ENCODE data around the gene PRDM12.

PRDM12 gene

GRCh38 chr9:130664251-130665028 is at the start of gene PRDM12:
Gene PRDM12 (plus strand): TSS chr9:130664594. CDS start chr9:130664654, 60 bp downstream.
- no peak for DNase-seq (ENCODE audit: low read depth)

- DNase-seq (ENCODE audit: low read depth): no peak
Observed at GRCh38 chr9:130616451-130616850, 47.9 kb upstream of the PRDM12 start.

- DNase-seq (ENCODE audit: low read depth): no peak
Observed at GRCh38 chr9:130623466-130623865, 40.9 kb upstream of the PRDM12 start.

GRCh38 chr9:130624154-130624553 is 40.2 kb upstream of the PRDM12 start:
- DNase-seq (ENCODE audit: low read depth): no peak

GRCh38 chr9:130626249-130626996 is 38.0 kb upstream of the PRDM12 start:
- no peak for DNase-seq (ENCODE audit: low read depth)

- no peak for DNase-seq (ENCODE audit: low read depth)
Observed at GRCh38 chr9:130627051-130627450, 37.3 kb upstream of the PRDM12 start.

- DNase-seq (ENCODE audit: low read depth): no peak
Observed at GRCh38 chr9:130627896-130628792, 36.2 kb upstream of the PRDM12 start.

GRCh38 chr9:130629443-130630070 is 34.8 kb upstream of the PRDM12 start:
- DNase-seq (ENCODE audit: low read depth): no peak

- DNase-seq (ENCODE audit: low read depth): no peak
Observed at GRCh38 chr9:130630071-130630450, 34.3 kb upstream of the PRDM12 start.

- no peak for DNase-seq (ENCODE audit: low read depth)
Observed at GRCh38 chr9:130630506-130631330, 33.7 kb upstream of the PRDM12 start.

GRCh38 chr9:130631331-130632080 is 32.9 kb upstream of the PRDM12 start:
- no peak for DNase-seq (ENCODE audit: low read depth)

GRCh38 chr9:130632081-130632710 is 32.2 kb upstream of the PRDM12 start:
- no peak for DNase-seq (ENCODE audit: low read depth)

- no peak for DNase-seq (ENCODE audit: low read depth)
Observed at GRCh38 chr9:130632841-130633240, 31.6 kb upstream of the PRDM12 start.

- no peak for DNase-seq (ENCODE audit: low read depth)
Observed at GRCh38 chr9:130633336-130634190, 30.8 kb upstream of the PRDM12 start.

GRCh38 chr9:130634191-130634768 is 30.1 kb upstream of the PRDM12 start:
- no peak for DNase-seq (ENCODE audit: low read depth)

- DNase-seq (ENCODE audit: low read depth): no peak
Observed at GRCh38 chr9:130634801-130635200, 29.6 kb upstream of the PRDM12 start.

GRCh38 chr9:130635306-130635705 is 29.1 kb upstream of the PRDM12 start:
- no peak for DNase-seq (ENCODE audit: low read depth)

Data from amniotic epithelial cell (primary cell).